ENCODE data around the gene SYF2. TPM values are rescaled to one million over a fixed set of nuclear protein-coding genes. Genes with fewer than 3 reads are reported as not detected.
"Not testable (repeated sequence)": the region's sequence is repeated elsewhere in the genome, so short reads cannot be mapped to it uniquely, and the experiment has no call there.

The SYF2 gene
- total and polyA plus RNA-seq, 2 of the 4 experiments (the other 2 are of a cell fraction) = 8.6 to 19.5 TPM

DNA sequence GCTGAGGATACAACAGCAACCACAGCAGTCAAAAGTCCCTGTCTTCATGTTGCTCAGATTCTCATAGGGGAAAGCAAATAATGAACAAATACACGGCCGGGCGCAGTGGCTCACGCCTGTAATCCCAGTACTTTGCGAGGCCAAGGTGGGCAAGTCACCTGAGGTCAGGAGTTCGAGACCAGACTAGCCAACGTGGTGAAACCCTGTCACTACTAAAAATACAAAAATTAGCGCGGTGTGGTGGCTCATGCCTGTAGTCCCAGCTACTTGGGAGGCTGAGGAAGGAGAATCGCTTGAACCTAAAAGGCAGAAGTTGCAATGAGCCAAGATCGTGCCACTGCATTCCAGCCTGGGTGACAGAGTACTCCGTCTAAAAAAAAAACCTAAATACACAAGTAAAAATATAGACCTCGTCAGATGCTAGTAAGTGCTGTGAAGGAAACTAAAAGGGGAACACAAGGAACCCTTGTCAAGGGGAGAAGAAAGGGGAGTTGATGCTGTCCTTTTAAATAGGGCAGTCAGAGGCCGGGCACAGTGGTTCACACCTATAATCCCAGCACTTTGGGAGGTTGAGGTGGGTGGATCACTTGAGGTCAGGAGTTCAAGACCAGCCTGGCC is 36.0 kb upstream of the SYF2 start:
- H2AK9ac ChIP-seq (replicated peaks; ENCODE audit: low read depth, low read length, poor library complexity); H3K9me1 ChIP-seq (ENCODE audit: insufficient read depth, low read length); H3K9me3 ChIP-seq (ENCODE audit: control insufficient read depth, insufficient read depth, low read length); H3K56ac ChIP-seq (ENCODE audit: extremely low read depth, insufficient read depth, low read length); H3K27me3 ChIP-seq (ENCODE audit: control insufficient read depth, insufficient read depth, low read length); H4K20me1 ChIP-seq (ENCODE audit: insufficient read depth, low read length); H3K79me1 ChIP-seq (ENCODE audit: low read depth in 1 of 2, low read length in 2 of 2); POLR2A ChIA-PET (ENCODE audit: unreplicated experiment); BruUV-seq (replicated peaks); H3K36me3 ChIP-seq (ENCODE audit: control insufficient read depth, insufficient read depth, low read length); H2BK20ac ChIP-seq (ENCODE audit: low read depth, low read length); ATAC-seq (ENCODE audit: low read depth); DNase-seq; H3K4me1 ChIP-seq (ENCODE audit: control insufficient read depth, insufficient read depth, low read length); CTCF ChIA-PET; H3K14ac ChIP-seq (replicated peaks; ENCODE audit: low read depth, low read length); H3K23ac ChIP-seq (ENCODE audit: low read depth, low read length); intact Hi-C loops (cut with micrococcal nuclease); dilution Hi-C loops (cut with HindIII; ENCODE audit: low sequenced_read_pairs, unreplicated experiment); in situ Hi-C loops (cut with MboI; ENCODE audit: low sequenced_read_pairs): not testable (repeated sequence)
- Histone ChIP-seq H2BK120ac (ENCODE audit: low read depth, low read length) (0 out of 2 replicates have a peak overlapping the region, but pooled peaks have one; percentile 5), H4K8ac (ENCODE audit: low read depth in 2 of 2, low read length in 2 of 2) (peak overlapping the region; percentile 75 to 91), H2AFZ (replicated peaks; ENCODE audit: low read length, poor library complexity) (peak overlapping the region; percentile 81), H4K5ac (ENCODE audit: low read depth, low read length) (peak overlapping the region; percentile 90), H3K9ac (ENCODE audit: low read depth, low read length) (peak overlapping the region; percentile 0; the same call in 1 of the 2 replicates), H3K4me3 (ENCODE audit: insufficient read depth, low read depth, low read length) (peak overlapping the region; percentile 28; the same call in 1 of the 2 replicates), H2BK5ac (ENCODE audit: low read depth, low read length, poor library complexity, severe bottlenecking) (peak overlapping the region; percentile 44), H3K18ac (ENCODE audit: low read depth, low read length) (peak overlapping the region; percentile 77; the same call in 1 of the 2 replicates), H3K4me2 (ENCODE audit: low read depth, low read length) (peak overlapping the region; percentile 88), H3K4ac (ENCODE audit: low read depth, low read length) (peak overlapping the region; percentile 64), H3K27ac (ENCODE audit: insufficient read depth, low read length) (0 out of 2 replicates have a peak overlapping the region, but pooled peaks have one; percentile 5), H4K91ac (ENCODE audit: insufficient read depth, low read depth, low read length) (peak overlapping the region; percentile 84), H2BK15ac (ENCODE audit: low read depth, low read length) (peak overlapping the region; percentile 89; the same call in 1 of the 3 replicates), H2AK5ac (ENCODE audit: low read depth, low read length) (peak overlapping the region; percentile 58; the same call in 1 of the 2 replicates)
- WGBS, 2 experiments (ENCODE audit: extremely low coverage in 2 of 2, insufficient read length in 1 of 2) = no CpG with 5 or more reads among the region's 14 CpGs

- Histone ChIP-seq H2AFZ (replicated peaks; ENCODE audit: low read length, poor library complexity) (peak overlapping the region; percentile 81), H3K4me3 (ENCODE audit: insufficient read depth, low read depth, low read length) (peak overlapping the region; percentile 86), H3K18ac (ENCODE audit: low read depth, low read length) (peak overlapping the region; percentile 87), H3K9ac (ENCODE audit: low read depth, low read length) (peak overlapping the region; percentile 95), H3K4ac (ENCODE audit: low read depth, low read length) (peak overlapping the region; percentile 75), H3K4me2 (ENCODE audit: low read depth, low read length) (peak overlapping the region; percentile 88), H4K8ac (ENCODE audit: low read depth in 2 of 2, low read length in 2 of 2) (peak overlapping the region; percentile 75 to 91), H3K27ac (ENCODE audit: insufficient read depth, low read length) (peak overlapping the region; percentile 89), H4K91ac (ENCODE audit: insufficient read depth, low read depth, low read length) (peak overlapping the region; percentile 84), H4K5ac (ENCODE audit: low read depth, low read length) (peak overlapping the region; percentile 90), H3K56ac (ENCODE audit: extremely low read depth, insufficient read depth, low read length) (peak overlapping the region; percentile 71), H2AK5ac (ENCODE audit: low read depth, low read length) (peak overlapping the region; percentile 58; the same call in 1 of the 2 replicates), H2BK5ac (ENCODE audit: low read depth, low read length, poor library complexity, severe bottlenecking) (peak overlapping the region; percentile 94), H2BK15ac (ENCODE audit: low read depth, low read length) (peak overlapping the region; percentile 89; the same call in 1 of the 3 replicates)
- CTCF ChIA-PET; H4K20me1 ChIP-seq (ENCODE audit: insufficient read depth, low read length); H3K14ac ChIP-seq (replicated peaks; ENCODE audit: low read depth, low read length); H2BK120ac ChIP-seq (ENCODE audit: low read depth, low read length); dilution Hi-C loops (cut with HindIII; ENCODE audit: low sequenced_read_pairs, unreplicated experiment); POLR2A ChIA-PET (ENCODE audit: unreplicated experiment); H3K79me1 ChIP-seq (ENCODE audit: low read depth in 1 of 2, low read length in 2 of 2); BruUV-seq (replicated peaks); intact Hi-C loops (cut with micrococcal nuclease); H3K36me3 ChIP-seq (ENCODE audit: control insufficient read depth, insufficient read depth, low read length); in situ Hi-C loops (cut with MboI; ENCODE audit: low sequenced_read_pairs); H2BK20ac ChIP-seq (ENCODE audit: low read depth, low read length); H3K23ac ChIP-seq (ENCODE audit: low read depth, low read length); H3K27me3 ChIP-seq (ENCODE audit: control insufficient read depth, insufficient read depth, low read length); H2AK9ac ChIP-seq (replicated peaks; ENCODE audit: low read depth, low read length, poor library complexity); H3K9me3 ChIP-seq (ENCODE audit: control insufficient read depth, insufficient read depth, low read length); H3K4me1 ChIP-seq (ENCODE audit: control insufficient read depth, insufficient read depth, low read length); H3K9me1 ChIP-seq (ENCODE audit: insufficient read depth, low read length): not testable (repeated sequence)
- ATAC-seq (ENCODE audit: low read depth) (peak; percentile 93), DNase-seq (peak; percentile 72)
- whole genome bisulfite sequencing, 2 experiments (ENCODE audit: extremely low coverage in 2 of 2, insufficient read length in 1 of 2) = 0% methylated on average over 5 of the region's 56 CpGs; no CpG with 5 or more reads in 1 of the 2 experiments
Observed at GRCh38 chr1:25267288-25268142, 35.2 kb upstream of the SYF2 start.
